Panc1 (cell line): ENCODE results near the gene MAP2K3. TPM values are rescaled to one million over a fixed set of nuclear protein-coding genes. Genes with fewer than 3 reads are reported as not detected.

Source experiments
- ATAC-seq: fragments of 200-7000 bp; cut with Tn5 transposase; 2 replicates; pipeline ENCODE4 v1.9.1; 2020; ENCODE audit warnings: mild to moderate bottlenecking, moderate library complexity
- BruUV-seq: library from RNA; stranded (reverse); fragments of 400-500 nt; replicated peaks from 2 replicates; lab custom pipeline; 2021; lab: Mats Ljungman, UMichigan
- CTCF ChIA-PET: fragments of 300-600 bp; sonication (Branson Sonifier 250); formaldehyde crosslinking; loops from one replicate; lab custom pipeline; 2022; ENCODE audit warnings: antibody characterized with exemption; lab: Charles Lee
- POLR2A ChIA-PET: fragments of 300-600 bp; sonication (Branson Sonifier 250); formaldehyde crosslinking; loops from one replicate; lab custom pipeline; 2022; ENCODE audit warnings: antibody characterized with exemption; lab: Charles Lee
- DNase-seq: peaks from one replicate; pipeline ENCODE4 v3.0.0-alpha.2; 2010; ENCODE audit warnings: low read depth, low spot score
- H3K27ac ChIP-seq: 2 replicates; pipeline ENCODE4 v1.5.1; 2011; ENCODE audit warnings: mild to moderate bottlenecking, low read length, inconsistent platforms
- H3K27me3 ChIP-seq: fragments of 200-500 bp; sonication (Bioruptor generic); 2 replicates; pipeline ENCODE4 v1.6.0; 2014; ENCODE audit warnings: low read length, inconsistent platforms; ENCODE audit not compliant: control insufficient read depth, insufficient read depth
- H3K36me3 ChIP-seq: fragments of 200-500 bp; sonication (Bioruptor generic); 2 replicates; pipeline ENCODE4 v1.5.1; 2014; ENCODE audit warnings: inconsistent platforms, mild to moderate bottlenecking, low read length, moderate library complexity; ENCODE audit not compliant: control insufficient read depth, insufficient read depth
- H3K4me1 ChIP-seq: 2 replicates; pipeline ENCODE4 v1.5.1; 2011; ENCODE audit warnings: inconsistent platforms, mild to moderate bottlenecking, low read length, moderate library complexity; ENCODE audit not compliant: control insufficient read depth, insufficient read depth
- H3K4me3 ChIP-seq, 2 experiments: 2 replicates each; pipeline ENCODE4 v1.5.1; 2011 to 2012; ENCODE audit warnings: low read depth in 2 of 2, low read length in 2 of 2, mild to moderate bottlenecking in 2 of 2, inconsistent platforms in 1 of 2, moderate library complexity in 1 of 2
- H3K9me3 ChIP-seq: fragments of 200-500 bp; sonication (Bioruptor generic); 2 replicates; pipeline ENCODE4 v1.5.1; 2014; ENCODE audit warnings: low read depth, mild to moderate bottlenecking, inconsistent platforms, low read length, moderate library complexity; ENCODE audit not compliant: control insufficient read depth, insufficient read depth
- POLR2AphosphoS5 ChIP-seq: IDR thresholded peaks from 2 replicates; pipeline ENCODE4 v1.6.1; 2012; ENCODE audit warnings: mild to moderate bottlenecking, low read depth, low read length, moderate library complexity
- SIN3A ChIP-seq: IDR thresholded peaks from 2 replicates; pipeline ENCODE4 v1.6.1; 2012; ENCODE audit warnings: low read depth, mild to moderate bottlenecking, low read length, moderate library complexity, borderline replicate concordance; ENCODE audit not compliant: insufficient read depth
- TCF7L2 ChIP-seq: IDR thresholded peaks from 2 replicates; pipeline ENCODE4 v1.6.1; 2011; ENCODE audit warnings: mild to moderate bottlenecking, low read depth, low read length, inconsistent platforms
- in situ Hi-C: cut with HindIII; loops from 2 replicates; pipeline ENCODE4 v1.10.0; 2016; ENCODE audit warnings: low sequenced_read_pairs, low pct_unique_long_range_greater_than_20kb
- intact Hi-C: fragments of 100-400 bp; cut with micrococcal nuclease; formaldehyde crosslinking; loops from one replicate; pipeline ENCODE4 v1.10.0; 2022; ENCODE audit not compliant: unreplicated experiment
- total RNA-seq: library from RNA; stranded (reverse); gene quantifications from one replicate; pipeline ENCODE4 v1.2.1, GENCODE V29; 2021; ENCODE audit not compliant: unreplicated experiment
- TF ChIP-seq, protein P1 (sequence below): fragments of 450-650 bp; IDR thresholded peaks from 2 replicates; pipeline ENCODE4 v1.5.1; 2017; ENCODE audit warnings: mild to moderate bottlenecking
- TF ChIP-seq, protein P2 (sequence below), 2 experiments: IDR thresholded peaks; 2 replicates each; pipeline ENCODE4 v1.6.1; 2011 to 2012; ENCODE audit warnings: low read depth in 2 of 2, control low read depth in 1 of 2, low read length in 1 of 2, mild to moderate bottlenecking in 1 of 2, moderate library complexity in 1 of 2; ENCODE audit not compliant: insufficient read depth in 1 of 2

MAP2K3 gene
- total RNA-seq, 1 experiment from 2014 or later, result 44.4 TPM

DNA sequence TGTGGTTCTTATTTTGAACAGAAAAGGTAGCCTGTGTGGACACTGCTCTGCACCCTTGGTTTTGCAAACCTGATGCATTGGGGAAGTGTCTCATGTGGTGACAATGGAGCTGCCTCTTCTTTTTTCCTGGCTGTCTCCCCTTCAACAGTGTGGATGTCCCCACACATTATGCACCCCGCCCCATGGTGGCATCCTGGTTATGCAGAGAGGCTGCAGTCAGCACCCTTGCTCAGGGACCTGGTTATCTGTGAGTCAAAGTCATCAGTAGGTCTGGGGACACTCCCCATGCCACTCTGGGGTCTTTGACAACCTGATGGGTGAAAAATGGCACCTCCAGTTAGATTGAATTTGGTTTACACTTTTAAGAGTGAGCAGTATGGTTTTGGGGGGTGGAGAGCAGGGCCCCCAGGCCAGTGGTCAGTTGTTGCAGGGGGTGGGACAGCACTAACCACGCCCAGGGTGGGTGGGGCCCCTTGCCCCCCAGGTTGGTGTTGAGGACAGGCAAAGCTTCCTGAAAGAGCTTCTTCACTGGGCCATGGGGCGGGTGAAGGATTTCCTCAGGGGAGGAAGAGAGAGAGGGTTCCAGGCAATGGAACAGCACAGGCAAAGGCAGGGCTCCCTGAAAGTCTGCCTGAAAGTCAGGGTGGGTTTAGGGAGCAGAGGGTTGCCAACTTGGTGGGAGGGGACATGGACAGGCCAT is 67.0 kb downstream of the MAP2K3 start:
- no TSS peak for BruUV-seq
- TF ChIP-seq, protein P1, sequence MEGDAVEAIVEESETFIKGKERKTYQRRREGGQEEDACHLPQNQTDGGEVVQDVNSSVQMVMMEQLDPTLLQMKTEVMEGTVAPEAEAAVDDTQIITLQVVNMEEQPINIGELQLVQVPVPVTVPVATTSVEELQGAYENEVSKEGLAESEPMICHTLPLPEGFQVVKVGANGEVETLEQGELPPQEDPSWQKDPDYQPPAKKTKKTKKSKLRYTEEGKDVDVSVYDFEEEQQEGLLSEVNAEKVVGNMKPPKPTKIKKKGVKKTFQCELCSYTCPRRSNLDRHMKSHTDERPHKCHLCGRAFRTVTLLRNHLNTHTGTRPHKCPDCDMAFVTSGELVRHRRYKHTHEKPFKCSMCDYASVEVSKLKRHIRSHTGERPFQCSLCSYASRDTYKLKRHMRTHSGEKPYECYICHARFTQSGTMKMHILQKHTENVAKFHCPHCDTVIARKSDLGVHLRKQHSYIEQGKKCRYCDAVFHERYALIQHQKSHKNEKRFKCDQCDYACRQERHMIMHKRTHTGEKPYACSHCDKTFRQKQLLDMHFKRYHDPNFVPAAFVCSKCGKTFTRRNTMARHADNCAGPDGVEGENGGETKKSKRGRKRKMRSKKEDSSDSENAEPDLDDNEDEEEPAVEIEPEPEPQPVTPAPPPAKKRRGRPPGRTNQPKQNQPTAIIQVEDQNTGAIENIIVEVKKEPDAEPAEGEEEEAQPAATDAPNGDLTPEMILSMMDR, result no peak
- TF ChIP-seq POLR2AphosphoS5, result no peak
- no peak for TF ChIP-seq TCF7L2
- TF ChIP-seq, protein P2, sequence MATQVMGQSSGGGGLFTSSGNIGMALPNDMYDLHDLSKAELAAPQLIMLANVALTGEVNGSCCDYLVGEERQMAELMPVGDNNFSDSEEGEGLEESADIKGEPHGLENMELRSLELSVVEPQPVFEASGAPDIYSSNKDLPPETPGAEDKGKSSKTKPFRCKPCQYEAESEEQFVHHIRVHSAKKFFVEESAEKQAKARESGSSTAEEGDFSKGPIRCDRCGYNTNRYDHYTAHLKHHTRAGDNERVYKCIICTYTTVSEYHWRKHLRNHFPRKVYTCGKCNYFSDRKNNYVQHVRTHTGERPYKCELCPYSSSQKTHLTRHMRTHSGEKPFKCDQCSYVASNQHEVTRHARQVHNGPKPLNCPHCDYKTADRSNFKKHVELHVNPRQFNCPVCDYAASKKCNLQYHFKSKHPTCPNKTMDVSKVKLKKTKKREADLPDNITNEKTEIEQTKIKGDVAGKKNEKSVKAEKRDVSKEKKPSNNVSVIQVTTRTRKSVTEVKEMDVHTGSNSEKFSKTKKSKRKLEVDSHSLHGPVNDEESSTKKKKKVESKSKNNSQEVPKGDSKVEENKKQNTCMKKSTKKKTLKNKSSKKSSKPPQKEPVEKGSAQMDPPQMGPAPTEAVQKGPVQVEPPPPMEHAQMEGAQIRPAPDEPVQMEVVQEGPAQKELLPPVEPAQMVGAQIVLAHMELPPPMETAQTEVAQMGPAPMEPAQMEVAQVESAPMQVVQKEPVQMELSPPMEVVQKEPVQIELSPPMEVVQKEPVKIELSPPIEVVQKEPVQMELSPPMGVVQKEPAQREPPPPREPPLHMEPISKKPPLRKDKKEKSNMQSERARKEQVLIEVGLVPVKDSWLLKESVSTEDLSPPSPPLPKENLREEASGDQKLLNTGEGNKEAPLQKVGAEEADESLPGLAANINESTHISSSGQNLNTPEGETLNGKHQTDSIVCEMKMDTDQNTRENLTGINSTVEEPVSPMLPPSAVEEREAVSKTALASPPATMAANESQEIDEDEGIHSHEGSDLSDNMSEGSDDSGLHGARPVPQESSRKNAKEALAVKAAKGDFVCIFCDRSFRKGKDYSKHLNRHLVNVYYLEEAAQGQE (IDR thresholded peaks at IDR 0.05; ENCODE audit: insufficient read depth in 1 of 2, low read depth in 2 of 2, low read length in 1 of 2), result no peak
- no peak for TF ChIP-seq SIN3A
- no peaks in the 10 kb centered on the region for H3K9me3 ChIP-seq
- intact Hi-C loops (no loop called here), in situ Hi-C loops (no loop called here)
- DNase-seq, result no peak
- H3K36me3 ChIP-seq, result no peaks in the 10 kb centered on the region
- H3K27ac ChIP-seq, result no peak overlapping the region
- ChIA-PET CTCF (no interaction called here), POLR2A (no interaction called here)
- H3K4me1 ChIP-seq, result no peaks in the 10 kb centered on the region
- H3K4me3 ChIP-seq, result no peak overlapping the region
- ATAC-seq, result no peak
- no peaks in the 10 kb centered on the region for H3K27me3 ChIP-seq

DNA sequence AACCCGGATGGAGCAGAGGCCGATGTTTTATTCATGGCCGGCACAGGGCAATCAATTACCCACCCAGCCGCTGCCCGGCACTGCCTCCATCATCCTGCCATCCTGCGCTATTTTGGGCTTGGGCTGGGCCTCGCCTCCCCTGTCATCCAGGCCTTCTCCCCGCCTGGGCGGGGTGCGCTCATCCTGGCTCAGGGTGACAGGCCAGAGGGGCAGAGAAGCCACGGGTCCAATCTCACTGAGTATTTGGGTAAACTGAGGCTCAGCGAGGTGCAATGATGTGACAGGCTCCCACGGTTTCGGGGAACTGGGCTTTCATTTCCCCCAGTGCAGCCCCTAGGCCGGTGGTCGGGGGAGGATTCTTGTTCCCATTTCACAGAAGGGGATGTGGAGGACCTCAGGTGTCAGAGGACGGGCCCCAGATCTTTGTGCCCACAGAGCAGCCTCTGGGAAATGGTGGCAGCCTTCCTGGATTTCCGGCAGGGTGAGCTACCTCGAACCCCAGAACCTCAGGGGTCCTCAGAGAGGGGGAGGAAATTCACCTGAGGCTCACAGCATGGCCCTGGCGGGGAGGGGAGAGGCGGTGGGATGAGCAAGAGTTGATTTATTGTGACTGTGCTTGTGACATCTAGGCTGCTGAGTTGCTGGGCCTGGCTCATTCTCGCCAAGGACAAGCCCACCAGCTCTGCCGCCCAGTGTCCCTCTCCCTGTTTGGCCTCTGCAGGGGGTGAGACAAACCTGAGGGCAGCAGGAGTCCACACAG is 67.9 kb downstream of the MAP2K3 start:
- BruUV-seq, result no TSS peak
- H3K4me1 ChIP-seq, result no peaks in the 10 kb centered on the region
- no peaks in the 10 kb centered on the region for H3K9me3 ChIP-seq
- no peak overlapping the region for H3K4me3 ChIP-seq
- no peak for TF ChIP-seq POLR2AphosphoS5
- TF ChIP-seq, protein P1, result no peak
- TF ChIP-seq, protein P2 (IDR thresholded peaks at IDR 0.05; ENCODE audit: insufficient read depth in 1 of 2, low read depth in 2 of 2, low read length in 1 of 2), result no peak
- no peak for TF ChIP-seq SIN3A
- no peak for TF ChIP-seq TCF7L2
- CTCF ChIA-PET, result no interaction called here
- intact Hi-C loops (no loop called here), in situ Hi-C loops (no loop called here)
- H3K36me3 ChIP-seq, result no peaks in the 10 kb centered on the region
- DNase-seq (no peak), ATAC-seq (no peak)
- no peak overlapping the region for H3K27ac ChIP-seq
- POLR2A ChIA-PET, result no interaction called here
- no peaks in the 10 kb centered on the region for H3K27me3 ChIP-seq
